A549 (cell line): ENCODE results near the gene TEX36. TPM values are rescaled to one million over a fixed set of nuclear protein-coding genes. Genes with fewer than 3 reads are reported as not detected.
"Not testable (repeated sequence)": the region's sequence is repeated elsewhere in the genome, so short reads cannot be mapped to it uniquely, and the experiment has no call there.

Experiments used
- ATAC-seq, 2 experiments: fragments of 200-7000 bp in 1 of 2; fragments of >200 bp in 1 of 2; cut with Nextera tagmentation in 1 of 2; cut with Tn5 transposase in 1 of 2; 3 replicates each; pipeline versions ENCODE4 v1.8.0 to v1.9.1; 2018 to 2020; ENCODE audit warnings: mild to moderate bottlenecking in 1 of 2, moderate library complexity in 1 of 2
- CTCF ChIA-PET: fragments of 300-600 bp; sonication (Branson Sonifier 250); formaldehyde crosslinking; extraction: SDS; loops from one replicate; lab custom pipeline; 2021; ENCODE audit warnings: antibody characterized with exemption, inconsistent platforms; lab: Yijun Ruan, JAX
- POLR2A ChIA-PET: fragments of 350-600 bp; formaldehyde crosslinking; extraction: SDS; loops from one replicate; lab custom pipeline; 2021; ENCODE audit warnings: antibody characterized with exemption, inconsistent platforms; lab: Yijun Ruan, JAX
- DNase-seq, 2 experiments: peaks; one replicate each; pipeline versions ENCODE4 v3.0.0 to v3.0.0-alpha.2; 2011 to 2016; ENCODE audit warnings: low read depth in 1 of 2, low spot score in 1 of 2
- FAIRE-seq: peaks from 2 replicates; lab custom pipeline; 2011; peaks lifted over from hg19 to GRCh38; lab: Jason Lieb, UNC
- H3K27ac ChIP-seq, 2 experiments: fragments of >200 bp; sonication (Bioruptor Twin); formaldehyde crosslinking; 3 replicates each; pipeline ENCODE4 v1.5.1; 2016 to 2017
- H3K4me1 ChIP-seq: fragments of >200 bp; sonication (Bioruptor Twin); formaldehyde crosslinking; 3 replicates; pipeline ENCODE4 v1.6.1; 2016
- H3K4me2 ChIP-seq: fragments of >200 bp; sonication (Bioruptor Twin); formaldehyde crosslinking; 3 replicates; pipeline ENCODE4 v1.6.1; 2016
- H3K4me3 ChIP-seq: fragments of >200 bp; sonication (Bioruptor Twin); formaldehyde crosslinking; 3 replicates; pipeline ENCODE4 v1.5.1; 2016
- H3K9me3 ChIP-seq: fragments of >200 bp; sonication (Bioruptor Twin); formaldehyde crosslinking; 3 replicates; pipeline ENCODE4 v1.6.1; 2016
- BHLHE40 ChIP-seq: IDR thresholded peaks from 2 replicates; pipeline ENCODE4 v1.6.1; 2012; ENCODE audit warnings: low read depth, low read length, inconsistent platforms
- CHD2 ChIP-seq: fragments of 150-350 bp; IDR thresholded peaks from 2 replicates; pipeline ENCODE4 v1.6.1; 2014; ENCODE audit warnings: low read length; ENCODE audit not compliant: partially characterized antibody
- CHD4 ChIP-seq: fragments of 200-600 bp; sonication (generic); IDR thresholded peaks from 2 replicates; pipeline ENCODE4 v1.6.1; 2016; ENCODE audit warnings: antibody characterized with exemption, mild to moderate bottlenecking, borderline replicate concordance
- EP300 ChIP-seq, 2 experiments: fragments of >200 bp; sonication (Bioruptor Twin); formaldehyde crosslinking; IDR thresholded peaks; 2 replicates in 1 of 2; 3 replicates in 1 of 2; pipeline ENCODE4 v1.6.1; 2016 to 2017
- ESRRA ChIP-seq: fragments of 150-350 bp; IDR thresholded peaks from 2 replicates; pipeline ENCODE4 v1.6.1; 2014; ENCODE audit warnings: mild to moderate bottlenecking, low read length, borderline replicate concordance
- FOSL2 ChIP-seq, 2 experiments: fragments of 450-650 bp in 1 of 2; fragments of >200 bp in 1 of 2; sonication (Bioruptor Twin) in 1 of 2; formaldehyde crosslinking; IDR thresholded peaks; 2 replicates each; pipeline versions ENCODE4 v1.5.0 to v1.6.1; 2016 to 2020; ENCODE audit warnings: mild to moderate bottlenecking in 1 of 2, moderate library complexity in 1 of 2
- FOXS1 ChIP-seq: fragments of 250-450 bp; sonication (Bioruptor Pico); IDR thresholded peaks from 2 replicates; pipeline ENCODE4 v1.5.0; 2020; ENCODE audit warnings: mild to moderate bottlenecking, moderate library complexity
- HEYL ChIP-seq: fragments of 250-450 bp; sonication (Bioruptor Pico); IDR thresholded peaks from 2 replicates; pipeline ENCODE4 v1.8.0; 2021; ENCODE audit warnings: mild to moderate bottlenecking, moderate library complexity
- HOXB5 ChIP-seq: fragments of 250-450 bp; sonication (Bioruptor Pico); IDR thresholded peaks from 2 replicates; pipeline ENCODE4 v1.5.0; 2020; ENCODE audit warnings: mild to moderate bottlenecking, moderate library complexity
- JUN ChIP-seq, 2 experiments: fragments of >200 bp; sonication (Bioruptor Twin); formaldehyde crosslinking; IDR thresholded peaks; 2 replicates in 1 of 2; 3 replicates in 1 of 2; pipeline ENCODE4 v1.6.1; 2016 to 2017
- KDM1A ChIP-seq: fragments of 200-600 bp; sonication (generic); IDR thresholded peaks from 2 replicates; pipeline ENCODE4 v1.6.1; 2016; ENCODE audit warnings: low read depth, mild to moderate bottlenecking
- KDM5A ChIP-seq: fragments of 200-600 bp; sonication (generic); IDR thresholded peaks from 2 replicates; pipeline ENCODE4 v1.6.1; 2016; ENCODE audit warnings: antibody characterized with exemption, mild to moderate bottlenecking
- NFE2L2 ChIP-seq: fragments of 150-350 bp; conservative IDR thresholded peaks from 2 replicates; pipeline ENCODE4 v1.6.1; 2014; ENCODE audit warnings: low read length
- PHF8 ChIP-seq: fragments of 200-600 bp; sonication (generic); IDR thresholded peaks from 2 replicates; pipeline ENCODE4 v1.6.1; 2016; ENCODE audit warnings: low read depth, mild to moderate bottlenecking, antibody characterized with exemption, moderate library complexity, borderline replicate concordance
- RAD21 ChIP-seq, 2 experiments: fragments of >200 bp in 1 of 2; sonication (Bioruptor Twin) in 1 of 2; formaldehyde crosslinking in 1 of 2; IDR thresholded peaks in 1 of 2; conservative IDR thresholded peaks in 1 of 2; 2 replicates in 1 of 2; 3 replicates in 1 of 2; pipeline ENCODE4 v1.6.1; 2012 to 2018; ENCODE audit warnings: inconsistent platforms in 1 of 2
- RNF2 ChIP-seq: fragments of 200-600 bp; sonication (generic); IDR thresholded peaks from 2 replicates; pipeline ENCODE4 v1.6.1; 2016; ENCODE audit warnings: low read depth, mild to moderate bottlenecking, antibody characterized with exemption, moderate library complexity, borderline replicate concordance
- SREBF2 ChIP-seq: fragments of 450-650 bp; IDR thresholded peaks from 2 replicates; pipeline ENCODE4 v1.6.1; 2014; ENCODE audit warnings: mild to moderate bottlenecking, moderate library complexity
- TFCP2L1 ChIP-seq: fragments of 250-450 bp; sonication (Bioruptor Pico); IDR thresholded peaks from 2 replicates; pipeline ENCODE4 v1.5.0; 2021; ENCODE audit warnings: mild to moderate bottlenecking
- WGBS: methylation state at CpG from one replicate; pipeline ENCODE4 v1.1.6; 2017; ENCODE audit errors: missing lambda C conversion rate; 5-methylcytosine and 5-hydroxymethylcytosine counted together
- polyA plus RNA-seq, 4 experiments: library from polyadenylated mRNA; depleted of rRNA in 3 of 4; stranded (reverse); fragments of >200 nt; fragmentation: RNase III in 1 of 4; extraction: RNeasy Plus Mini Kit Qiagen cat#74134 plus additional on column Dnase treatment in 1 of 4; gene quantifications; 2 replicates in 3 of 4; 3 replicates in 1 of 4; pipeline ENCODE4 v1.2.3, GENCODE V29; 2011 to 2017
- TF ChIP-seq, protein P1 (sequence below): IDR thresholded peaks from 2 replicates; pipeline ENCODE4 v1.6.1; 2012
- TF ChIP-seq, protein P2 (sequence below): IDR thresholded peaks from 2 replicates; pipeline ENCODE4 v1.6.1; 2012; ENCODE audit warnings: low read depth, borderline replicate concordance
- TF ChIP-seq, protein P3 (sequence below): fragments of >200 bp; sonication (Bioruptor Twin); formaldehyde crosslinking; IDR thresholded peaks from 2 replicates; pipeline ENCODE4 v1.6.1; 2016
- TF ChIP-seq, protein P4 (sequence below): fragments of 250-450 bp; sonication (Bioruptor Pico); IDR thresholded peaks from 2 replicates; pipeline ENCODE4 v1.5.0; 2020; ENCODE audit warnings: low read depth, mild to moderate bottlenecking, moderate library complexity

Gene TEX36
- polyA plus RNA-seq, 2 of the 4 experiments (the other 2 are of a cell fraction): not detected

DNA sequence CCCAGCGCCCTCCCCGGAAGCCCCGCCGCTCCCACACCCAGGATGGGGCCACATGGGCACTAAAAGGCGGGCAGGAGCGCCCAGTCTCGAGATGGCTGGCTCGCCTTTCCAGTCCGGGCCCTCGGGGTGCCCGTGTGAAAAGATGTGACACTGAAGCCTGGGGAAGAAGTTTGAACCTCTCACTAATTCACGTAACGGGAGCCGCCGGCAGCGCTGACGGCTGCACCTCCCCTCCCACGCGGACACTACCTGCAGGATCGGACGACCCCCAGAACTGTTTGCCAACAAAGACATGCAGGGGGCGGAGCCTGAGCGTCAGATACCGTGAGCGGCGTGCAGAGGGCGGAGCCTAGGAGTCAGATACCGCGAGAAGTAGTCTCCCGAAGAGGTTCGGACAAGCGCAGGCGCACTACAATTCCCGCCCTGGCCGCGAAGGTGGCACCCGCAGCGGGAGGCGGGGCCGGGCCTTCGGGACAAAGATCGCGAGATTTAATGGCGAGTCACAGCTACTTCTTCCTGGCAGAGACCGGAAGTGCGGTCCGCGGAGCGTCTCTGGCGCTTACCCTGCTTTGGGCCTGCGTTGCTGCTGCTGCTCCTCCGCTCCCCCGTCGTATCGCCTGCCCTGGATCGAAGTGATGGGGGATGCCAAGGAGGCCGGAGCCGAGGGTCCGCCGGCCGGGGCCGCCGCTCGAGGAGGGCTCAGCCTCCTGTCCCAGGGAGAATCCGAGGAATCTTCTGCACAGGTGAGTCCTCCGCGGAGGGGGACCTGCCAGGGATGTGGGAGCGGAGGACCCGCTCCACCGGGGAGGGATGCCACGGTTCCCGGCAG, 36.4 kb upstream of the TEX36 start, which contains the start of gene EDRF1 (continued):
- TF ChIP-seq, protein P1, sequence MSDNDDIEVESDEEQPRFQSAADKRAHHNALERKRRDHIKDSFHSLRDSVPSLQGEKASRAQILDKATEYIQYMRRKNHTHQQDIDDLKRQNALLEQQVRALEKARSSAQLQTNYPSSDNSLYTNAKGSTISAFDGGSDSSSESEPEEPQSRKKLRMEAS: peak; percentile 96
- TF ChIP-seq KDM5A: peak; percentile 54
- TF ChIP-seq KDM1A: no peak
- TF ChIP-seq EP300 (IDR thresholded peaks at IDR 0.05): no peak
- TF ChIP-seq FOXS1 (CRISPR knock-in tag): no peak
- TF ChIP-seq BHLHE40: no peak
- TF ChIP-seq RNF2: no peak; the same call in 1 of the 2 replicates
- TF ChIP-seq CHD2: peak; percentile 92
- TF ChIP-seq, protein P2, sequence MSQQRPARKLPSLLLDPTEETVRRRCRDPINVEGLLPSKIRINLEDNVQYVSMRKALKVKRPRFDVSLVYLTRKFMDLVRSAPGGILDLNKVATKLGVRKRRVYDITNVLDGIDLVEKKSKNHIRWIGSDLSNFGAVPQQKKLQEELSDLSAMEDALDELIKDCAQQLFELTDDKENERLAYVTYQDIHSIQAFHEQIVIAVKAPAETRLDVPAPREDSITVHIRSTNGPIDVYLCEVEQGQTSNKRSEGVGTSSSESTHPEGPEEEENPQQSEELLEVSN: peak; percentile 97
- TF ChIP-seq RAD21 (conservative IDR thresholded peaks at IDR 0.05 in 1 of 2, IDR thresholded peaks at IDR 0.05 in 1 of 2): no peak
- TF ChIP-seq, protein P3, sequence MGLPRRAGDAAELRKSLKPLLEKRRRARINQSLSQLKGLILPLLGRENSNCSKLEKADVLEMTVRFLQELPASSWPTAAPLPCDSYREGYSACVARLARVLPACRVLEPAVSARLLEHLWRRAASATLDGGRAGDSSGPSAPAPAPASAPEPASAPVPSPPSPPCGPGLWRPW: no peak
- peak; percentile 70; the same call in 1 of the 2 replicates for TF ChIP-seq HOXB5 (CRISPR knock-in tag)
- no peak for TF ChIP-seq CHD4

DNA sequence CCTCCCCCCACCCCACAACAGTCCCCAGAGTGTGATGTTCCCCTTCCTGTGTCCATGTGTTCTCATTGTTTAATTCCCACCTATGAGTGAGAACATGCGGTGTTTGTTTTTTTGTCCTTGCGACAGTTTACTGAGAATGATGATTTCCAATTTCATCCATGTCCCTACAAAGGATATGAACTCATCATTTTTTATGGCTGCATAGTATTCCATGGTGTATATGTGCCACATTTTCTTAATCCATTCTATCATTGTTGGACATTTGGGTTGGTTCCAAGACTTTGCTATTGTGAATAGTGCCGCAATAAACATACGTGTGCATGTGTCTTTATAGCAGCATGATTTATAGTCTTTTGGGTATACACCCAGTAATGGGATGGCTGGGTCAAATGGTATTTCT, 31.8 kb upstream of the TEX36 start:
- POLR2A ChIA-PET, FAIRE-seq, H3K4me1 ChIP-seq: not testable (repeated sequence)

DNA sequence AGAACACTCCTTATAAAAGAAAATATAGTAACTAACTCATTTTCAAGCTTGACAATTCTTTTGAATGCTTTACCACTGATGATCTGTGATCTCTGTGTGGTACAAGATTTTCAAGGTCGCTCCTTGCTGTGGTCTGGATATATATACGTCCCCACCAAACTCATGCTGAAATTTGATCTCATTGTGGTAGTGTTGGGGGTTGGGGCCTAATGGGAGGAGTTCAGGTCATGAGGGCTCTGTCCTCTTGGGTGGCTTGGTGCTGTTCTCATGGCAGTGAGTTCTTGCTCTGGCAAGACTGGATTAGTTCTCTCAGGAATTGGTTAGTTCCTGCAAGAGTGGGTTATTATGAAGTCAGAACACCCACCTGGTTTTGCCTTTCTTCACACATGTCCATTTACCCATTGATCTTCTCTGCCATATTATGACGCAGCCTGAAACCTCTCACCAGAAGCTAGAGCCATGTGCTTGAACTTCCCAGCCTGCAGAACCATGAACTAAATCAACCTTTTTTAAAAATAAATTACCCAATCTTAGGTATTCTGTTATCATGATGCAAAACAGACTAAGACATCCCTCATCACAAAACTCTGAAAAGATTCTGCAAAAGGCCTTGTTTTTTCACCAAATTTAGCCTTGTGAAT, 28.3 kb upstream of the TEX36 start:
- TF ChIP-seq FOSL2 (IDR thresholded peaks at IDR 0.05) (no peak), FOSL2 (CRISPR knock-in tag; IDR thresholded peaks at IDR 0.05) (no peak), SREBF2 (no peak), NFE2L2 (no peak), JUN (IDR thresholded peaks at IDR 0.05) (no peak), PHF8 (no peak), ESRRA (no peak), FOXS1 (CRISPR knock-in tag) (no peak), HEYL (CRISPR knock-in tag) (no peak), TFCP2L1 (CRISPR knock-in tag) (no peak)
- TF ChIP-seq, protein P4, sequence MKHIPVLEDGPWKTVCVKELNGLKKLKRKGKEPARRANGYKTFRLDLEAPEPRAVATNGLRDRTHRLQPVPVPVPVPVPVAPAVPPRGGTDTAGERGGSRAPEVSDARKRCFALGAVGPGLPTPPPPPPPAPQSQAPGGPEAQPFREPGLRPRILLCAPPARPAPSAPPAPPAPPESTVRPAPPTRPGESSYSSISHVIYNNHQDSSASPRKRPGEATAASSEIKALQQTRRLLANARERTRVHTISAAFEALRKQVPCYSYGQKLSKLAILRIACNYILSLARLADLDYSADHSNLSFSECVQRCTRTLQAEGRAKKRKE (CRISPR knock-in tag): no peak
- ChIA-PET POLR2A (no interaction called here), CTCF (interaction anchor here (1.4 kb wide), 1 partner anchor 11 kb away, joined by 3 read pairs; no protein-coding TSS in a partner anchor)
- Histone ChIP-seq H3K4me2 (no peak overlapping the region), H3K4me3 (no peak overlapping the region), H3K27ac (no peak overlapping the region), H3K4me1 (peaks cover 27% of the 10 kb centered on the region), H3K9me3 (0 out of 3 replicates have a peak, but pooled peaks cover 5% of the 10 kb centered on the region)
- DNase-seq (no peak), FAIRE-seq (no peak), ATAC-seq (no peak)
- 73% methylated on average over 3 of the region's 3 CpGs for WGBS

More for the DNA sequence above, 31.8 kb upstream of the TEX36 start:
- H3K9me3 ChIP-seq: peaks cover 15% of the 10 kb centered on the region
- CTCF ChIA-PET, H3K27ac ChIP-seq, DNase-seq, H3K4me2 ChIP-seq, H3K4me3 ChIP-seq, ATAC-seq: not testable (repeated sequence)
- 94% methylated on average over 4 of the region's 4 CpGs for WGBS
